GM20000 (cell line): Measurements from ENCODE around the gene GRM7.

ENCODE experiments used
- DNase-seq: peaks from one replicate; pipeline ENCODE4 v3.0.0; 2012; ENCODE audit warnings: low spot score
- TF ChIP-seq, protein P1 (sequence below): IDR thresholded peaks from 2 replicates; pipeline ENCODE4 v1.5.1; 2012; ENCODE audit warnings: mild to moderate bottlenecking, control low read depth; ENCODE audit errors: extremely low read depth, missing control alignments

The GRM7 gene

DNA sequence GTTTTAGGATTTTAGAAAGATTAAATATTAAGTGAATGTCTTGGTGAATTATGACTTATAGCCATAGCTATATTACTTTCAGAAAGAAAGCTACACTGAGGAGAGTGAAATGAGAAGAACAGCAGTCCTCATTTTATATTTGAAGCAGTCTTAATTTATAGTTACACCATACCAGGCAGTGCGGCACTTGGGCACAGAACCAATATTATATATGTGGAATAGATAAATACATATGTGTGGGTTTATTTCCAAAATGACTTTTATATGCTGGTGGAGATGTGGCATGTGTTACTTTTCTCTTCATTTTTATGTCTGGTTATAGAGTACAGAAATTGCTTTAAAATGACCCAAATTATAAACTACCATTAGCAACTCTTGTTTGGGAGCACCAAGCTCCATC, 759.5 kb downstream of the GRM7 start:
- DNase-seq = no peak
- TF ChIP-seq, protein P1, sequence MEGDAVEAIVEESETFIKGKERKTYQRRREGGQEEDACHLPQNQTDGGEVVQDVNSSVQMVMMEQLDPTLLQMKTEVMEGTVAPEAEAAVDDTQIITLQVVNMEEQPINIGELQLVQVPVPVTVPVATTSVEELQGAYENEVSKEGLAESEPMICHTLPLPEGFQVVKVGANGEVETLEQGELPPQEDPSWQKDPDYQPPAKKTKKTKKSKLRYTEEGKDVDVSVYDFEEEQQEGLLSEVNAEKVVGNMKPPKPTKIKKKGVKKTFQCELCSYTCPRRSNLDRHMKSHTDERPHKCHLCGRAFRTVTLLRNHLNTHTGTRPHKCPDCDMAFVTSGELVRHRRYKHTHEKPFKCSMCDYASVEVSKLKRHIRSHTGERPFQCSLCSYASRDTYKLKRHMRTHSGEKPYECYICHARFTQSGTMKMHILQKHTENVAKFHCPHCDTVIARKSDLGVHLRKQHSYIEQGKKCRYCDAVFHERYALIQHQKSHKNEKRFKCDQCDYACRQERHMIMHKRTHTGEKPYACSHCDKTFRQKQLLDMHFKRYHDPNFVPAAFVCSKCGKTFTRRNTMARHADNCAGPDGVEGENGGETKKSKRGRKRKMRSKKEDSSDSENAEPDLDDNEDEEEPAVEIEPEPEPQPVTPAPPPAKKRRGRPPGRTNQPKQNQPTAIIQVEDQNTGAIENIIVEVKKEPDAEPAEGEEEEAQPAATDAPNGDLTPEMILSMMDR = no peak

DNA sequence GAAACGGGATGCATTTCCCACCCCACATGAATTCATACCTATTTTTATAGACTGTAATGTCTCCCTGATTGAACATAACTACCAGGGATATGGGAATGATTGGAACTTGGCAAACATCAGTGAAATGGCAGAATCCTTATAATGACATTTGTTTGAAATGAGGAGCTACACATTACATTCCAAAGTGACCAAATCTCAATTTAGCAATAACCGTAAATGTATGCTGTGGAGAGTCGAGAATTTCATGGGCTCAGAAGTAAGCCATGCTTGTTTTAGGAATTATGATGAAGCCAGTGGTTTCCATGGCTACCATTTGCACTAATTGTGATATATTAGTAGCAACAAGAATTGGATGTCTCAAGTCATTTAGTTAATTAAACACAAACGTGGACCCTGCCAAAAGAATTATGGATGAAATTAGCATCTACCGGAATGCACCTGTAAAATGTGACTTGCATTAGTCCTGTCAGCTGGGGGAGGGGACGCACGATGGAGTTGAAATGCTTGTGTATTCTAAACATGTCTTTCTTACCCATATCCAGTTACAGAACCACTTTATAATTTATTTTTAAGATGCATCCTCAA, 760.2 kb downstream of the GRM7 start:
- TF ChIP-seq, protein P1 = no peak
- no peak for DNase-seq

DNA sequence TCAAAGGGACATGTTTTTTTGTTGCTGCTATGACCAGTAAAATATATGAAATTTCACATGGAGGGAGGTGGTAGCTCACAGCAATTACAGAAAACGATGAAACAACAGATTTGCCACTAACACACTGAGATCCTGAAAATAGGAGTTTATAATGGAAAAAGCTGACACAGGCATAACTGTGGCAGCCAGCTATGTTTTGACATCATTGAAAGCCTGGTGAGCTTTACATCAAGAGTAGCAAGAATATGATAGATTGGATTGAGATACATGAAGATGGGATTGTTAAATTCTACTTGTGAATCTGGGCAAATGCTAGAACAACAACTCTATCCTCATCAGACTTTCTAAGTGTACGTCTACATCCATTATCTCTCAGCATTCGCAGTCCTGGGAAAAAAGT, 760.7 kb downstream of the GRM7 start:
- no peak for DNase-seq
- TF ChIP-seq, protein P1 = no peak

DNA sequence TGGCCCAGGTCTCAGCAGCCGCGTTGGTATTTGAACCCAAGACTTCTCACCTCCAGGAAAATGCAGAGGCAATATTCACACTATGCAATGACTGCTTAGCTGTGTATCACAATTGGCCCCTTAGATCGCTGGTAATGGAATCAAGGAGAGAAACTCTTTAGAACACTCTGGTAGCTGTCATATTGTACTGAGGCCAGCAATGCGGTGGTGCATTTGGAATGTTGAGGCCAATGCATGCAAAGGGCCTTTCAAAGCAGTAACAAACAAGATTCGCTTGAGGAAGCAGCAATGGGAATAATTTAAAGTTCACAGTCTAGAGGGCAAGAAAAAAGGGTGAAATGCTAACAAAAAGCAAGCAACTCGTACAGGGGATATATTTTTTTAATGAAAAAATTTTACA, 764.1 kb downstream of the GRM7 start:
- TF ChIP-seq, protein P1 = no peak
- no peak for DNase-seq

DNA sequence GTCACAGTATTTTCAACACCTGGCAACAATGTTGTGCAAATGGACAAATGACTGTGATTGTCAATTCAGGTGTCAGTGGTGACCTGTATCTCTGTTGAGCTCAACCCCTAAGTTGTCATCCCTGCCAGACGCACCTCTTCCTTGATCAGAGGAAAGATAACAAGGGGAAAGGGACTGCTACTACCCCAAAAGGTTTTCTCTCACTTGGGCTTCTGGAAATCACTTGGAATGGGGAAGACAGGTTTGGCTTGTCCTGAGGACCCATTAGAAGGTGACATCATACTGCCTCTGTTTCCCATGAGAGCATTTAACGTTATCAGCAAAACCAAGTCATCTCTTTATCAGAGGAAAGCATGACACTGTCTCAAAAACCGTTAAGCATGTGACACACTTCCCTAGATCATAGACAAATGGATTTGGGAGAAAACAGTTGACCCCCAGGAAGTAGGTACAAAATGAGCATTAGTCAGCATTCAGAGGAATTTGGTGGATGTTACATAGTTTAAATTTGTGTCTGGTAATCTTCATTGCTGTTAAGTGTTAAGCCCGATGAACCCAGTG, 769.5 kb downstream of the GRM7 start:
- TF ChIP-seq, protein P1 = no peak
- no peak for DNase-seq

DNA sequence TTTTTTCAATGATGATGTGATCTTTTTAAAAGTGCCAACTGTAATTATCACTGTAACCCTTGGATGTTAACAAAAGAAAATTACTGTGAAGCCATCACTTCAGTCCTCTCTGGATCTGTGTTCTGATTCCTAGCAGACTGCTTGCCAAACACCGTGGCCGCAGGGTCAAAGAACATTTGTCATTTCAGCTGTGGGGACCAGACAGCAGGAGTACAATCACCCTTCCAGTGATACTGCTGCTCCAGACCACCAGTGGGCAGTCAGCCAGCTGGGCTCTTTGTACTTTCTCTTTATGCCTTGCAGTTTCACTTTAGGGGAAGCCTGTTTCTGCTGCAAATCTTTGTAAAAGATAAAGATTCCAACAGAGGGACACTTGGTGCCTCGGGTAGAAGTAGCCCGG, 770.0 kb downstream of the GRM7 start:
- TF ChIP-seq, protein P1 = no peak
- DNase-seq = no peak

DNA sequence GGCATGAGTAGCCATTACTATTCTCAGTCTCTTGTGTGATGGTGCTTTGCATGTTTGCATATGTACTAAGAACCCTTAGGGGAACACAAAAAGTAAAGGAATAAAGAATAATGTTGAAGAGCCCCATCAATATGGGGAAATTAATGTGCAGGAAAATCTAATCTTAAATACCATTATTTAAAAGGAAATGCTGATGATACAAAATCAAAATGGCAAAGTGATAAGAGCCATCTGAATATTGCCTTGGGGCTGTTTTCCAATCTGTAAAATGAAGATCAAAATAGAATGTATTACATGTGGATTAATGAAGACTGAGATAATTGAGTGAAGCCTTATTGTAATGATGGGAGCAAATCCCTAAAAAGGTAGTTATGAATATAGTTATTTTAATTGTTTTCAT, 771.4 kb downstream of the GRM7 start:
- TF ChIP-seq, protein P1 = no peak
- no peak for DNase-seq
